ENCODE results near the gene CEP20.

Gene CEP20

GRCh38 chr16:15827709-15828343 lies 60.6 kb downstream of the CEP20 start:
- no peak for DNase-seq

- no peak for DNase-seq
Measured at GRCh38 chr16:15827299-15827698, 61.1 kb downstream of the CEP20 start.

GRCh38 chr16:15825750-15826305 lies 62.6 kb downstream of the CEP20 start:
- no peak for DNase-seq

- DNase-seq = no peak
Measured at GRCh38 chr16:15822957-15823356, 65.4 kb downstream of the CEP20 start.

- no peak for DNase-seq
Measured at GRCh38 chr16:15820837-15821236, 67.6 kb downstream of the CEP20 start.

GRCh38 chr16:15819046-15819445 lies 69.4 kb downstream of the CEP20 start:
- DNase-seq = no peak

- DNase-seq = no peak
Measured at GRCh38 chr16:15817446-15817845, 71.0 kb downstream of the CEP20 start.

- no peak for DNase-seq
Measured at GRCh38 chr16:15816228-15816627, 72.2 kb downstream of the CEP20 start.
